Measurements from ENCODE around the gene KATNIP. TPM values are rescaled to one million over a fixed set of nuclear protein-coding genes. Genes with fewer than 3 reads are reported as not detected.

The KATNIP gene
- total RNA-seq, 1 experiment from 2014 or later, result 23.0 TPM

- POLR2A ChIA-PET, result no interaction called here
- no peak for ATAC-seq
- H3K4me3 Mint-ChIP-seq, result no peak overlapping the region
Measured at GRCh38 chr16:27568077-27568476, 18.1 kb downstream of the KATNIP start.

More at GRCh38 chr16:27568077-27568476, 18.1 kb downstream of the KATNIP start:
- no peak overlapping the region for H3K27ac Mint-ChIP-seq
- H3K36me3 Mint-ChIP-seq, result no peaks in the 10 kb centered on the region
- DNase-seq (ENCODE audit: low spot score), result no peak
- no peaks in the 10 kb centered on the region for H3K9me3 Mint-ChIP-seq
- no peaks in the 10 kb centered on the region for H3K27me3 Mint-ChIP-seq (ENCODE audit: low read depth)
- no peaks in the 10 kb centered on the region for H3K4me1 Mint-ChIP-seq
- CTCF ChIA-PET, result interaction anchor here (0.9 kb wide), 1 partner anchor 53 kb away, joined by 4 read pairs; no protein-coding TSS in a partner anchor
- TF ChIP-seq FOXK1 (CRISPR knock-in tag; IDR thresholded peaks at IDR 0.05), result no peak
- no peak for TF ChIP-seq ZNF416 (CRISPR knock-in tag; IDR thresholded peaks at IDR 0.05)
- no peak for TF ChIP-seq GRHL2 (CRISPR knock-in tag; IDR thresholded peaks at IDR 0.05; ENCODE audit: insufficient replicate concordance, severe bottlenecking)
- TF ChIP-seq ZNF219 (CRISPR knock-in tag; IDR thresholded peaks at IDR 0.05; ENCODE audit: borderline replicate concordance), result no peak
- no peak for TF ChIP-seq ZNF281 (CRISPR knock-in tag; IDR thresholded peaks at IDR 0.05)
- no peak for TF ChIP-seq IRF2 (CRISPR knock-in tag; IDR thresholded peaks at IDR 0.05; ENCODE audit: borderline replicate concordance, low read depth)
- TF ChIP-seq STAT6 (CRISPR knock-in tag; conservative IDR thresholded peaks at IDR 0.05; ENCODE audit: low read depth), result no peak
- TF ChIP-seq HMGA2 (CRISPR knock-in tag; IDR thresholded peaks at IDR 0.05), result no peak
- no peak for TF ChIP-seq ATF3 (CRISPR knock-in tag; conservative IDR thresholded peaks at IDR 0.05)
- no peak for TF ChIP-seq NR3C1 (CRISPR knock-in tag; conservative IDR thresholded peaks at IDR 0.05; ENCODE audit: low read depth)
- no peak for TF ChIP-seq CDX4 (CRISPR knock-in tag; IDR thresholded peaks at IDR 0.05; ENCODE audit: borderline replicate concordance)
- TF ChIP-seq ZNF425 (CRISPR knock-in tag; conservative IDR thresholded peaks at IDR 0.05), result no peak
- no peak for TF ChIP-seq SP1 (CRISPR knock-in tag; conservative IDR thresholded peaks at IDR 0.05)
- TF ChIP-seq ERG (CRISPR knock-in tag; IDR thresholded peaks at IDR 0.05), result no peak
- no peak for TF ChIP-seq TEAD4 (CRISPR knock-in tag; IDR thresholded peaks at IDR 0.05)
- no peak for TF ChIP-seq ZSCAN18 (CRISPR knock-in tag; IDR thresholded peaks at IDR 0.05)
- TF ChIP-seq ZBTB43 (CRISPR knock-in tag; IDR thresholded peaks at IDR 0.05), result no peak
